IPS-NIHi7 (cell line): Measurements from ENCODE around the gene RNF213.

ENCODE experiments used
- DNase-seq: peaks from one replicate; pipeline ENCODE4 v3.0.0; 2012; ENCODE audit warnings: mixed read lengths; ENCODE audit errors: extremely low spot score

Gene RNF213

DNA sequence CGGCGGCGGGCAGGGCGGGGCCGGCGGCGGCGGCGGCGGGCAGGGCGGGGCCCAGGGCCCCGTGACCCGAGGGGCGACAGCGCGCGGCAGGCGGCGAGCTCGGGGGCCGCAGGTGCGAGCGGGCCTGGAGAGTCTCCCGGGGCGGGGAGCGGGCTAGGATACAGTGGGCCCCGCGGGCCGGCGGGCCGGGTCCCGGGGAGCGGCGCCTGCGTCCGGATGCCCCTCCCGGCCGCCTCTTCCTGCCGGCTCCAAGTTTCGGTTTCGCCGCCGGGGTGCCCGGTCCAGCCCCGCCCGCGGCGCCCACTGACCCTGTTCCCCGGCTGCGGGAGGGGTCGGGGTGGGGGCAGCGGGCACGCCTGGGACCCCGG is at the start of gene RNF213:
Gene RNF213 (plus strand): TSS at position 62 of the 368 bp plus-strand sequence. CDS start 2,830 bp downstream, outside the sequence.
- peak; percentile 77 for DNase-seq

DNA sequence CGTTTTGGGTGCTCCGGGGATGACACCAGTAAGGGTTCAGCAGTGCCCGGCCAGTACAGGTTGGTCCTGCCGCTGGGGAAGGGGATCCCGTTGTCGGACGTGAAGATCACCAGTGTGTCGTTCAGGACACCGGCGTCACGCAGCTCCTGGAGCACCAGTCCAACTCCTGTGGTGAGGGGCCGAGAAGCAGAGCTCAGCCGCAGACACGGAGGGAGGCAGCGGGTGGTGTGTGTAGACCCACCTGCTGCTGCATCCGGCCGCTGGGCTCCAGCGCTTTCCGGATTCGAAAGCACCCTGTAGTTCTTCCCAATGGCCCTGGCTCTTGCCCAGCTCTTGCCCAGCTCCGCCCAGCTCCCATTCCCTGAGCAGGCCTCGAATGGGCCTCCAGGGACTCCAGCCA is 48.5 kb upstream of the RNF213 start:
- no peak for DNase-seq

DNA sequence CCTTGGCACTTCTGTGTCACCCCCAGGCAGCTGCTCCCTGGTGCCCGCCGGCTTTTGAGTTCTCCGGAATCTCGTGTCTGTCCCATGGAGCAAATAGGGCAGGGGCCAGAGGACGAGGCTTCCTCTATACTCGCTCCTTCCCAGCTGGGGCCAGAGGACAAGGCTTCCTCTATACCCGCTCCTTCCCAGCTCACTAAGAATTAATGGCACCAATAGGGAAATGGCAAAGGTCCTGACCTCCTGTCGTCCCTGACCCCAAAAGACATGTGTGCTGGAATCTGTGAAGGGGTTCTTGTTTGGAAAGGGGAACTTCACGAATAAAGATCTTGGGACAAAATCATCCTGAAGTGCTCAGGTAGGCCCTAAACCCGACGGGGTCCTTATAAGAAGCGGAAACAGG is 48.1 kb upstream of the RNF213 start:
- DNase-seq, result no peak

DNA sequence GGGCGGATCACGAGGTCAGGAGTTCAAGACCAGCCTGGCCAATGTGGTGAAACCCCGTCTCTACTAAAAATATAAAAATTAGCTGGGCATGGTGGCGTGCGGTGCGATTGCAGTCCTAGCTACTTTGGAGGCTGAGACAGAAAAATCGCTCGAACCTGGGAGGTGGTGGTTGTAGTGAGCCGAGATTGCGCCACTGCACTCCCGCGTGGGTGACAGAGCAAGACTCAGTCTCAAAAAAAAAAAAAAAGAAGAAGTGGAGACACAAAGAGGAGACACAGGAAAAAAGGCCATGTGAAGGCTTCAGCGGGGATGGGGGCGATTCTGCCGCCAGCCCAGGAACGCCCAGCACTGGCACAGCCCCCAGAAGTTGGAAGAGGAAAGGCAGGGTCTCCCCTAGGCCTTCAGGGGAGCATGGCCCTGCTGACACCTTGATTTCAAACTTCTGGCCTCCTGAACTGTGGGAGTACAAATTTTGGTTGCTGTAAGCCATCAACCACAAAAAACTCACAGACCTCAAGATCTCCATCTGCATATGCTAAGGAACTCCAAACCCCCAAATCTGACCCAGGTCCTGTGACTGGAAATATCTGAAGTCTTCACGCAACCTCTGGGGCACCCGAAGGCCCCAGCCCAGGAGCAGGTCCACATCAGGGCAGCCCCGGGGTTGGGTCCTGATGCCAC is 47.5 kb upstream of the RNF213 start:
- no peak for DNase-seq

DNA sequence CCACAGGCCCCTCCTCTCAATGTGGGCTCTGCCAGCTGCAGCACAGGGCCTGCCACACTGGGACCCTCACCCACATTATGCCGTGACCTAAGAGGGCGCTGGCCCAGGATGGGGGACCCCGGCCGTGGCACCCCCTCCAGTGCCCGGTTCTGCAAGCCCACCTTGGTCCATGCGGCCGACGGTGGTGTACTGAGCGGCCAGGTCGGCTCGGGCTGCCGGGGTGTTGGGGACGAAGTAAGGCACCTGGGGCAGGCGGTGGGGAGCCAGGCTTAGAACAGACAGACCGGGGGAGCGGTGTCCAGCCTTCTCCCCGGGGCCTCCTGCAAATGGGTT is 47.0 kb upstream of the RNF213 start:
- no peak for DNase-seq

DNA sequence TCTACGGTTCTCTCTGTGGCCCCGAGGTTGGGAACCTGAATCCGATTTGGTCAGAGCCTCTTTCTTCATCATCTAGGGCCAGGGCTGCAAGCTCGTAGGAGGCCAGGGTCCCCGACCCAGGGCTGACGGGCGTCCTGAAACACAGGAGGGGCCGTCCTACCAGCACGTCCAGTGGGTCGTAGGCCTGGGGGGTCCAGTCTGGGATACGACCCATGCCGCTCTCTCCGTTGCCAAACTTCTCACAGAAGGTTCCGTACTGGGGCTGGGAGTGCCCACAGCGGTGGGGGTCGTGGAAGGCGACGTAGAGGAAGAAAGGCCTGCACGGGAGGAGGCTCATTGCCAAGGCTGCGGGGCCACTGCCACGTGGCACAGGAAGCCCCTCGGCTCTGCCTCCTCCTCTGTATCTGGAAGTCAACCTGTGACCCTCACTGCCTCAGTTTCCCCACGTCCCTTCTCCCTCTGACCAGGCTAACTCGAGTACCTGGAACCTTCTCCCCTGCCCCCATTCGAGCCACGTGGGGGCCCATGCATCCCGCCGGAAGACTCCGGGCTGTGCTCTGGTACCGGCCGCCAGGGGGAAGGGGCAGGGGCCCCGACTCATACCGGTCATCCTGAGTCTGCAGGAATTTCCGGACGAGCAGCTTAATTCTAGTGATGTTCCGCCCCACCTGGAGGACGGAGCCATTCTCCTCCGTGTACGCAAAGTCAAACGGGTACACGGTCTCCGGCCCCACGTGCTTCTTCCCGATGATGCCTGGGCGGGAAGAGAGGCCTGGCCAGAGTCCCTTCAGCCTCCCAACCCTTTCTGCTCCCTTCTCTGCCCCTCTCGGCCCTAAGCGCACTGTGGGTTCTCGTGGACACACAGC is 46.4 kb upstream of the RNF213 start:
- DNase-seq, result no peak

DNA sequence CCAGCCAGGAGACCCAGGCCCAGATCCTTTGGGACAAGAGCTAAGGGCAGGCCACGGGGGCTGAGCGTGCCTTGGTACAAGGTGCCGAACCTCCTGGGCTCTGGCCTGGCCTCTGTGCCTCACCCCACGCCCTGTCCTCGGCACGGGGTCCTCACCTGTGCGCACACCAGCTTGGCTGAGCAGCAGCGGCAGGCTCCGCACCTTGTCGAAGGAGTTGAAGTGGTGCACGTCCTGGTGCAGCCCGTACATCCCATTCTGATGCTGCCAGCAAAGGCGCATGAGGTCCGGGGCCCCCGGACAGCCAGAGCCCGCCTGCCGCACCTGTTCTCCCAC is 45.8 kb upstream of the RNF213 start:
- no peak for DNase-seq

DNA sequence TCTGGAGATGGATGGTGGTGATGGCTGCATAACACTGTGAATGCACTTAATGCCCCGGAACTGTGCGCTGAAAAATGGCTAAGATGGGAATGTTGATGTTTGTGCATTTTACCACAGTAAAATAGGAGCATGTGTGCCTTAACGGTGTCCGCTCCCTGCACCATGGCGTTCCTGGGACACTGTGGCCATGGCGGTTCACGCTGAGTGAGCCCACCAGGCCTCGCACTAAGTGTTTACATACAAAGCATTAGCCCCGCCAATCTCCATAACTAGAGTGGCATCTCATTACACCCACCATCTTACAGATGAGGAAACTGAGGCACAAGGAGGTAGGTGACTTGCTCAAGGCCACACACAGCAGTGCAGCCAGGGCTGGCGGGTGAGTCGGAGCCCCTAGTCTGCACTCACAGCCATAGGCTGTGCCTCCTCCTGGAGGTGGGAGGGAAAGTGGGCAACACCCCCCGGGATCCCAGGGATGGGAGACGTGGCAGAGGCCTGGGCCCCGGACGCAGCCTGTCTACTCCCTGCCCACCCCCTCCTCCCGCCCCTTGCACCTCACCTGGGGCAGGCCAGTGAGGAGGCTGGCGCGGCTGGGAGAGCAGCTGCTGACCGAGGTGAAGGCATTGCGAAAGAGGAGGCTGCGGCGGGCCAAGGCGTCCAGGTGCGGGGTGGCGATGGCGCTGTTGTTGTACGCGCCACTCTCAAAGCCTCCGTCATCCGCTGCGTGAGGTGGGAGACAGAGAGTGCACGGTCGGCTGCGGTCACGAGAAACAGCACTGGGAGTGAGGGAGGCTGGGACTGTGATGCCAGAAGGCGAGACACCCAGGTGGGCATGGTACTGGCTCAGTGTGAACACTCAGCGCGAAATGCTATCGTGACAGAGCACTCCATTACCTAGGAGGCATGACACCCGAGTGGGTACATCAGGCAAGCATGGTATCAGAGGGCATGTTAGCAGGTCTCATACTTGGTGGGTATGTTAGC is 43.9 kb upstream of the RNF213 start:
- DNase-seq, result no peak

DNA sequence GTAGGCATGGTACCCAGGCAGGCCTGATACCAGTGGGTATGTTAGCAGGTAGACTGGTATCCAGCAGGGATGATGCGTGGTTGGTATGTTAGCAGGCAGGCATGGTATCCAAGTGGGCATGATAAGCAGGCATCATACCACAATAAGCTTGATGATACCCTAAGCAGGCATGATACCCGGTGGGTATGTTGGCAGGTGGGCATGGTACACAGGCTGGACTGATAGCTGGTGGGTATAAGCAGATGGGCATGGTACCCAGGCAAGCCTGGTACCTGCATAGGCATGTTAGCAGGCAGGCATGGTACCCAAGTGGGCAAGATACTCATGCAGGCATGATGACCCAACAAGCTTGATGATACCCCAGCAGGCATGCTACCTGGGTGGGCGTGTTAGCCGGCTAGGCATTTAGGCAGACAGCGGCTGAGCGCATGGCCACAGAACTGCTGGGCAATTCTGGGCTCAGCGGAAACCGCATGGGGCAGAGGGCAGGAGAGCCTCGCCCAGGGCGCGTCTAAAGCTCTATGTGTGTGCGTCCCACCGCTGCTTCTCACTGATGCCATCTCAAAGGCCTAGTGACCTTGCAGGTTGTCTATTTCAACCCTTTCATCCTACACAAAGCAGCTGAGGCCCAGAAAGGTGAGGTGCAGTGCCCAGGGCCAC is 42.8 kb upstream of the RNF213 start:
- no peak for DNase-seq

DNA sequence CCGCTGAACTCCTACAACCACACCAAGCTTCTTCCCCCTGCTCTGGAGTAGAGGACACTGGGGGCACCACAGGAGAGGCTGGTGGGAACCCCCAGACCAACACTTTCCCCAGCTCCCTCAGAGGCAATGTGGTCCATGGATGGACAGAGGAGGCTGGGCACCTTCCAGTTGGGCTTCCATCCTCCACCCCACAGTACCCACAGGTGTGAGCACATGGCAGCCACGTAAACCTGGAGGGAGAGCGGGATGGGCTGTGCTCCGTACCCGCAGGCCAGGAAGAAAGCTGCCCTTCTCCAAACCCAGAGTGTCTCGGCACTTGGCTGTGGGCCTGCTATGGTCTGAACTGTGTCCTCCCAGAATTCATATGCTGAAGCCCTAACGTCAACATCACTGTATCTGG is 42.3 kb upstream of the RNF213 start:
- no peak for DNase-seq

DNA sequence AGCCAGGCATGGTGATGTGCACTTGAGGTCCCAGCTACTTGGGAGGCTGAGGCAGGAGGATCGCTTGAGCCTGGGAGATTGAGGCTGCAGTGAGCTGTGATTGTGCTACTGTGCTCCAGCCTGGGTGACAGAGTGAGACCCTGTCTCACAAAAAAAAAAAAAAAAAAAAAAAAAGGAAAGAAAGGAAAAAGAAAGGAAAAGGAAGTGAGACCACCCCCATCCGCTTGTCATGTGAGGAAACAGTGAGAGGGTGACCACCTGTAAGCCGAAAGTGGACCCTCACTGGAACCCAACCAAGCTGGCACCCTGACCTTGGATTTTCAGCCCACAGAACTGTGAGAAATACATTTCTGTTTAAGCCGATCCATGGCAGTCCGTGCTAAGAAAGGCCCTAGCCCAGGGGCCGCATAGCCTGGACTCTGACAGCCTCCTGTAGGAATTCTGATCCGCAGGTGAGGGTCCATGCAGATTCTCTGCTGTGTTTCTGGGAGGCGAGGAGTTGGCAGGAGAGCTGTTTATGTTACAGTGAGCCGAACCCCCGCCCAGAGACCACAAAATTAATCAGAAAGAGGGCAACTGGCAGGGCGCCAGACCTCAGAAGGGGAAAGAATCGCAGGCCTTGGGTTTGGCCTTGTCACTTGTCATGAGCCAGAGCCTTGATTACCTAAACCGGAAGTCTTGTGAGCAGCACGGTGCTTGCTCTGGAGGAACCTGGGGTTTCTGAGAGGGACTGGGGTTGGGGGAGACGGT is 41.5 kb upstream of the RNF213 start:
- peak; percentile 43 for DNase-seq

DNA sequence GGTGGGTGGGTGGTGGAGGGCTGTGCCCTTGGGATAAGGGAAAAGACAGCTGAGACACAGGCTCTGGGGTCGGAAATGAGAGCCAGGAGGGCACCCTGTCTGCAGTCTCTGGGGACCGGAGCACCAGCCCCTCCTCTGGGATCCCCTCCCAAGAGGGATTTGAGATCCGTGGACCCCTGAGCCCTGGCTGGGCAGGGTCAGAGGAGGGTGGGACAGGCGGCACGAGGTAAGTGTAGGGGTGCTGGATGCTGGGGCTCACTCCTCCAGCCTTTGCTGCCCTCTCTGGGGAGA is 40.9 kb upstream of the RNF213 start:
- DNase-seq, result no peak

DNA sequence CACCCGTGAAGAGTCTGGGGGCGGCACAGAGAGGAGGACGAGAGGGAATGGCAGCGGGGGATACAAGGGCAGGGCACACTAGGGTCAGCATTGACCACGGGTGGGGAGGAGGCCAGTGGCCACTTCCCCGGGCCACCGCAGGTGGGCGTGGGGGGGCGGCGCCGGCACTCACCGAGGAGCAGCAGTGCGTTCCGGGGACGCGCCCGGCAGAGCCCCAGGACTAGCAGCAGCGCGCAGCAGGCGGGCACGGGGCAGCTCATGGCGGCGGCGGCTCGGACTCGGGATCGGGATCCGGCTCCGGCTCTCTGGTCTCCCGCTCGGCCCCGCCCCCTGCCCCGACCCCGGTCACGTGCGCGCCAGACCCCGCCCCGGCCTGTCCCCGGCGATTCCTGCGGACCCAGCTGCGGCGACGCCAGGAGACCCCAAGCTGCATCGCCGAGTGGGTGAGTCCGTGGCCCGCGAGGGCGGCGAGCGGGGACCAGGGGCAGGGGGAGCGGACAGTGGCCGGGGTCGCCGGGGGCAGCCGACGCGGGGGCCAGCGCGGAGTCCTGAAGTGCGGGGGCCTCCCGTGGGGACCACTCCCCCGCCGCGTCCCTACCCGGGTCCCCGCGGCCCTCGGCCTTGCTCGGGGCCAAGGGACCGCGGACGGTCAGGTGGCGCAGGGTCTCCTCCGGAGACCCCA is 40.5 kb upstream of the RNF213 start, which contains the start of the genes SGSH and SLC26A11:
Gene SGSH (minus strand): TSS at position 280 of the 682 bp plus-strand sequence. CDS start 20 bp downstream, at position 260.
Gene SLC26A11 (plus strand): TSS at position 374 of the 682 bp plus-strand sequence. CDS start 1,134 bp downstream, outside the sequence.
- DNase-seq, result peak; percentile 100

DNA sequence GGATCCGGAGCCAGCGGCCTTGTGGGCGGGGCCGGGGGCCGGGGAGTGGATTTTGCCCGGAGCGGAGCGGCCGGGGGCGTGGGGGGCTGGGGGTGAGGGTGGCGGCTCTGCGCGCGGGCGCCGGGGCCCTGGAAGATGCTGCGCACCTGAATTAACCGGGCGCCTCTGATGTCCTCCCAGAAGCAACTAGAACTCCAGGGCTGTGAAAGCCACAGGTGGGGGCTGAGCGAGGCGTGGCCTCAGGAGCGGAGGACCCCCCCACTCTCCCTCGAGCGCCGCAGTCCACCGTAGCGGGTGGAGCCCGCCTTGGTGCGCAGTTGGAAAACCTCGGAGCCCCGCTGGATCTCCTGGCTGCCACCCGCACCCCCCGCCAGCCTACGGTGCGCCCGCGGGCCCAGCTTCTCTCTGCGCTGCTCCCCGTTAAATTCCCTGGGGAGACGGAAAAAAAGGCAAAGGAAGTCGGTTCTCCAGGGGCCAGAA is 39.9 kb upstream of the RNF213 start:
- DNase-seq, result peak; percentile 41

DNA sequence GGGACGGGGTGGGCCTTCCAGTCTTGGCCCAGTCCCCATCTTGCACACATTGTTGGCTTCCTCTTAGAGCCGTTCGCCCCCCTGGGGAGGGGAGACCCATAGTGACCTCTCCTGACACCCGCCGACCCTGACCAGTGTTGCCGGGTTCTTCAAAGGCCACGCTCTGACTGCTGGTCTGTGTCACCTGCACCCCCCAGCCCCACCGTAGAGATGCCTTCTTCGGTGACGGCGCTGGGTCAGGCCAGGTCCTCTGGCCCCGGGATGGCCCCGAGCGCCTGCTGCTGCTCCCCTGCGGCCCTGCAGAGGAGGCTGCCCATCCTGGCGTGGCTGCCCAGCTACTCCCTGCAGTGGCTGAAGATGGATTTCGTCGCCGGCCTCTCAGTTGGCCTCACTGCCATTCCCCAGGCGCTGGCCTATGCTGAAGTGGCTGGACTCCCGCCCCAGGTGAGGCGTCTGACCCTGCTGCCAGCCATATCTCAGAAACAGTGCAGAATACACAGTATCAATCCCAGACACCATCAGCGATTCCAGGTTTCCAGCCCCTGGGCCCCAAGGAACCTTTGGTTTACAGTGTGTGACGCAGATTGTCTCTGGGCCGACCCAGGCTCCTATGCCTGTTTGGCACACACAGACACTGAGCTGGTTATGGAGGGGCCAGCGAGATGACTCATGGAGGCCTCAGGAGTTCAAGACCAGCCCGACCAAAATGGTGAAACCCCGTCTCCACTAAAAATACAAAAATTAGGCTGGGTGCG is 39.1 kb upstream of the RNF213 start:
- no peak for DNase-seq

DNA sequence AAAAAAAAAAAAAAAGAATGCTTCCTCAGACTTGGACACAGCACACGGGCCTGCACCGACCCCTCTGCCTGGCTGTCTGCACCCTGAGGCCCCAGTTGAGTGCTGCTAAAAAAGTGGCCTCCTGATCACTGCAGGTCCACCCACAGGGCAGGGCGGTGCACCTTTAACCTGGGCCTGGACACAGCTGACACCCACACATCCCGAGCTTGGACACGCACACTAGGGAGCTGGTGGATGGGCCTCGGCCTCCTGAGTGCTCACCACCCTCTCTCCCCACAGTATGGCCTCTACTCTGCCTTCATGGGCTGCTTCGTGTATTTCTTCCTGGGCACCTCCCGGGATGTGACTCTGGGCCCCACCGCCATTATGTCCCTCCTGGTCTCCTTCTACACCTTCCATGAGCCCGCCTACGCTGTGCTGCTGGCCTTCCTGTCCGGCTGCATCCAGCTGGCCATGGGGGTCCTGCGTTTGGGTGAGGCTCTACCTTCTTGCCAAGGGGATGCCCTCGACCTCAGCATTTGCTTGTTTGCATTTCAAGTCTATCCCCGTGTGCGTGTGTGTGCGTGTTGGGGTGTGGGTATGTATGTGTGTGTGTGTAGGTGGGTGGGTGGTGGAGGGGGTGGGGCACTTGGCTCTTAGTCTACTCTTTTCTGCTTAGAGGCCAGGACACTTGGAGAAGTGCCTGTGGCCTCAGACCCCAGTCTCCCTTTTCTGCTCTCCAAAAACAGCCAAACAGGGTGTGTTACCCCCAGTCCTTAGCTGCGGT is 38.1 kb upstream of the RNF213 start:
- DNase-seq, result no peak

DNA sequence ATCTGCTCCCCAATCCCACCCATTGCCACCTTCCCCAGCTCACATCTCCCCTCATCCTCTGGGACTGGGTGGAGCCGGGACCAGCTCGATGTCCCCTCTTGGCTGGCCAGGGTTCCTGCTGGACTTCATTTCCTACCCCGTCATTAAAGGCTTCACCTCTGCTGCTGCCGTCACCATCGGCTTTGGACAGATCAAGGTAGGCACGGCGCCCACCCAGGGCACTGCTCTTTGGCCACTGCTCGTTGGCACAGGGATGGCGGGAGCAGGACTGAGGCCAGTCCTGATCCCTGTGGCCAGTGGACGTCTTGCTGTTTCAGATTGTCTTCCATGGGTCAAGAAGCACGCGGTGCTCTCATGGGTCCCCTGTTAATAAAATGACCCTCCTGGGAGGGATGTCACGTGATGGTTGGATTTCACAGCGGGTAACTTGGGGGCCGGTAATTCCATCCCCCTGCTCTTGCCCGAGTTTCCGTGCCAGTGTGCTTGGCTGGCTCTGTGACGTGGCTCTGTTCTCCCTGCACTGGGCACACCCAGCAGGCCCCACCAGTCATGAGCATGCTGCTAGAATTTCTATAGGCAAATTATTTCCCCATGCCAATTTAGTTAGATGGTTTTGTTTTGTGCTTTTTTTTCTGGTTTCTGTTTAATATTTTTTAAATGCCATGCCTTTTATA is 37.4 kb upstream of the RNF213 start:
- no peak for DNase-seq

DNA sequence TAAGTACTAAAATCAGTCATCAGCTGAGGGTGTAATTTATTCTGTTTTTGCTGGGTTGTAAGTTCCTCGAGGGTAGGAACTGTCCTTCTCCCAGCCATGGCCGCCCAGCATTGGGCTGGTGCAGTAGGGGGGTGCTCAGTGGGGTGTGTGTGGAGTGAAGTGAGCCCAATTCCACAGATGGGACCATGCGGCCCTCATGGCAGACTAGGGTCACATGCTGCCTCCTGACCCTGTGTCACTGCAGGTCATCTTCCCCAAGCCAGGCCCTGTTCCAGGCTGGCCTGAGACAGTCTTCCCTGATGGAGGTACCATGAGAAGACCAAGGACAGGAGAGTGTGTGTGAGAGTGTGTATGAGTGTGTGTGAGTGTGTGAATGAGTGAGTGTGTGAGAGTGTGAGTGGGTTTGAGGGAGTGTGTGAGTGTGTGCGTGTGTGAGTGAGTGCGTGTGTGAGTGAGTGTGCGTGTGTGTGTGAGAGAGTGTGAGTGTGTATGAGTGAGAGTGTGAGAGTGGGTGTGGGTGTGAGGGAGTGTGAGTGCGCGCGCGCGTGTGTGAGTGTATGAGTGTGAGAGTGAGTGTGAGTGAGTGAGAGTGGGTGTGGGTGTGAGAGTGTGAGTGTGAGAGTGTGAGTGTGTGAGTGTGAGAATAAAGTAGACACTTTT is 36.7 kb upstream of the RNF213 start:
- no peak for DNase-seq
